Medulla oblongata (tissue), 1 donor: ENCODE data around the gene KCNN3.

Experiments
- DNase-seq: peaks from one replicate; pipeline ENCODE4 v3.0.0-alpha.2; 2015; ENCODE audit errors: extremely low spot score

Gene KCNN3

DNA sequence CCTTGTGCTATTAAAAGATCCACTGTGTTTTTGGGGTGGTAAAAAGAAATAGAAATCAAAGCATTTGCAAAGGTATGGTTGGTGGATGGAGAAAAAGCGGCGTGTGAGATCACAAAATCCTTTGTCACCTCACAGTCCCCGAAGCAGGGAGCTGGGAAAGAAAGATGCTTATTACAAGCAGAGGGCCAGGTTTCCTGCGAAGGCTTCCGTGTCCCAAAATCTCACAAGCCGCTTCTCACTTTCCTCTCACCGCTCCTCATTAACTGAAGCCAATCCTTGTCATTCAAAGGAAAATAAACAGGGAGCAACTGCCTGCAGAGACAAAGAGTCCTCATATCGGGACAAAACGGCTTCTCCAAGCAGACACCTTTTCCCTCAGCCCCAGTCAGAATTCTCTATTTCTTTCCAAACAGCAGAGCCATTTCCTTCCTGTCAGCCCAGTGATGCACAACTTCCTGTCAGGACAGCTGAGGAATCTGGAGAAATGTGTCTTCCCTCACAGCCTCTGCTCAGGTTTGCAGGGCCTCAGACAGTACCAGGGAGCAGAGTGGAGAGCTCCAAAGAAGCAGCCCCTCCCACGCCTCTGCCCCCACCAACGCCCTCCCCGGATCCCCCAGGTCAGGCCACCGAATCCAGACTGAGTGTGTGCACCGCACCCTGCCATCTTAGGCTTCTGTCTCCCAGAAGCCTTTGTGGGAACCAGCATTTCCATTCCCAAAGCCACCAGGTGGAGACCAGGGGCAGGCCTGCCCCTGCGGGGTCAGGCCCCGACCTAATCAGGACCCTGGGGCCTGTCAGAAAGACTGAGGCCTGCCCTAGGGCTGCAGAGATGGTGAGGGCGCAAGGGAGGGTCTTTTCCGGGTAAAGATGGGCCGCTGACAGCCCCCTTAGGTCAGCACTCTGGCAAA lies 29.6 kb downstream of the KCNN3 start:
- no peak for DNase-seq

DNA sequence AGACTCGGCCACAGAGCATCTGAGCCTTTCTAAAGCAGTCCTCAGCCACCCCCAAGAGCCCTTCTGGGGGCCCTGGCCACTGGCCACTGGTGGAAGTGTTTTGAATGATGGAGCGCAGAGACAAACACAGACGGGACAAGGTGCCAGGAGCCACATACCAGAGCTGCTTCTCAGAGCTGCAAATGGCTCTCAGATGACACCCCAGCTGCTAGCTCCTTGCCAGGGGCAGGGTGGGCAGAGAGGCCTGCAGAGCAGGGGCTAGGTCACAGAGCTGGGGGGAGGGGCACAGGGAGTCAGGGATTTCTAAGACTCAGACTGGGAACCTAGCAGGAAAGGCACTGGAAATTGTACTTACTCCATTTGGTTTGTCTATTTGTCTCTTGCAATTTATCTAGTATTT lies 30.4 kb downstream of the KCNN3 start:
- no peak for DNase-seq

DNA sequence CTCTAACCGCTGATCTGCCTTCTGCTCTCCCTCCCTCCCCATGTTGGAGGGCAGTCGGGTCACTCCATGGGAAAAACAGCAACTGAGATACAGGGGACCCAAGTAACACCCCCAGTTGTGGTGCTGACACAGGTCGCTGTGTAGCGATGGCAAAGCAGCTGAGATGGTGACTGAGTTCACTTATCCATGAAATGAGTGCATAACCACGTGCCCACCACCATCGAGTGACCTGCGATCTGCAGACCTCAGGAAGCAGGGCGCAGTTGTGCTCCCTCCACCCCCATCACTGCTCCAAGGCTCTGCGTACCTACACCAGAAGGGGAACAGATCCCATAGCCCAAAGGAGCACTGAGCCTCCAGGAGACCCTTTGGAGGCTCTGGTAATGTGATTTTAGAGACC lies 31.1 kb downstream of the KCNN3 start:
- DNase-seq, result no peak

DNA sequence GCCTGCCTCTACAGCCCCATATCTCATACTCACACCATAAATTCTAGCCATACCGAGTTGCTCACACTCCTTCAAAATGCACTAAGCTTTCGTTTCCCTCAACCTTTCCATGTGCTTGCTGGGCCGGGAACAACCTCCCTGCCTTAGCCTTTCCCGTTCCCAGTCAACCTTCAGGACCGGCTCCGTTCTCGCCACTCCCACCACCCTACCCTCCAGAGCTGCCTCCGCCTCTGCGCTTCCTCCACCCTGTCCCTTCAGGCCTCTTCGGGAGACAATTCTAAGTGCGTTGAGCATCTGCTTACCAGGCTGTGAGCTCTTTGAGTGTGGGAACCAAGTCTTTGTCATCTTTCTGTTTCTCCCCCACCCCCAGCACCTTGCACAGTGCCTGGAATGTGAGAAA lies 31.6 kb downstream of the KCNN3 start:
- DNase-seq, result no peak

DNA sequence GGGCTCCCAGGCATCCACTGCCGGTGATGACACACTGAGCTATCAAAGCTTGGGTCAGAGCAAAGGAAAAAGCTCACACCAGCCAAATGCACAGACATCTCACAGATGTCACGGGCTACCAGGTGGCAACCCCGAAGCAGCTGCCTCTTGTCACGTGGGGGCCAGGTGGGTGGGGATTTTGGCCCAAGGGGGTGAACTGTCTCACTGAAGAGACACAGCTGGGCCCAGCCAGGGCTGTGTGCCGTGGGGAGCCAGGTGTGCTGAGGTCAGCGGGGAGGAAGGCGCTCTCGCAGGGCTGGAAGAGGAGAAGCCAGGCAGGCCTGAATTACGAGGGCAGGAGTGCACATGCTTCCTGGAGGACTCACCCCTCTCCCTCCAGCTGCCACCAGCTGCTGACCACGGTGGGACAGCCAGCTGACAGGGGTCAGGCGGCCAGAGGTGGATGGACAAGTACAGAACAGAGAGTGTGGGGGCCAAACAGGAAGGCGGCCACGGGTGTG lies 32.4 kb downstream of the KCNN3 start:
- DNase-seq, result no peak

DNA sequence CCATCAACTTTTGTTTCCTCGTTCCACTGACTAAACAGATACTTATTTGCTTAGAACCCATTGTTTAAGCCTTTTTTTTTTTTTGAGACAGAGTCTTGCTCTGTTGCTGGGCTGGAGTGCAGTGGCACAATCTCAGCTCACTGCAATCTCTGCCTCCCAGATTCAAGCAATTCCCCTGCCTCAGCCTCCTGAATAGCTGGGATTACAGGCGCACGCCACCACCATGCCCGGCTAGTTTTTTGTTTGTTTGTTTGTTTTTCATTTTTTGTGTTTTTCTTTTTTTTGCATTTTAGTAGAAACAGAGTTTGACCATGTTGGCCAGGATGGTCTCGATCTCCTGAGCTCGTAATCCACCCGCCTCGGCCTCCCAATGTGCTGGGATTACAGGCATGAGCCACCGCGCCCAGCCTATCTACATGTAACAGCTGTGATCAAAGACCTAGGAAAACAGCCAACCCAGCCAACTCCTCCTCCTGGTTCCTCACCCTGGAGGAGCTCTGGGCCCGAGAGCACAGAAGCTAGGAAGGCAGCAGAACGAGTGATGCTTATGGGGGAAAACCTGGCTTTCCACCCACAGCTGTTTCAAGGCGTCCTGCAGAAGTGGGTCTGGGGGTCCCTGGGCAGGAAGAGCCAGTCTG lies 32.9 kb downstream of the KCNN3 start:
- DNase-seq, result no peak

DNA sequence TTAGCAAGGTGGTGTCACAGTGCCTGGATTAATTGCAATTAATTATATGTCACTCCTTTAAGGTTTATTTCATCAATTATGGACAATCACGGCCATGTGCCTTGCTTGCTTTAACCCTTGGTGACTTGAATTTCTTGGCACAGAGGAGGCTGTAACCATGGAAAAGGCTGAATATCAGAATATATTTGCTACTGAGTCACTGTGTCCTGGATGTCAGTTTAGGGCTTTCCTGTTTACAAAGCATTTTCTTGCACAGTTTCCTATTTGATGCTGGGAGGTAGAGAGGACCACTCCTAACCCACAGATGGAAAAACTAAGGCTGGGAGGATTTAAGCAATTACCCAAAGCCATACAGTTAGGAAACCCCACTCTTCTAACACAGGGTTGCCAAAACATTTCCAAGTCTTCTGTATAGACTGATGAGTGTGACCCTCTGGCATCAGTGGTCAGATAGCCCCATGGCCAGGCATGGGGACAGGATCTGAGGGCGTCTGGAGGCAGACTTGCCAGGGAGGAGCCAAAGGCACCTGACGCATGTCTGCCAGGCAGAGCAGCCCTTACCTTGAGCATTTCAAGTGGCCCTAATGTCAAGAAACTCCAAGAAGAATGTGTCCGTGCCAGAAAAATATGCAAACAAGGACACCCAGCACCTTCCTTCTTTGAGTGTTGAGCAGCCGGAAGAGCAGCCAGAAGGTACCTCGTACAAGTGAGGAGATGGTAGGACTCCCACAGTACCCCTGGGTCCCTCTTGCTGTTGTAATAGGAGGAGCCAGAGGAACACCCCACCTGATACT lies 34.4 kb downstream of the KCNN3 start:
- DNase-seq, result no peak

DNA sequence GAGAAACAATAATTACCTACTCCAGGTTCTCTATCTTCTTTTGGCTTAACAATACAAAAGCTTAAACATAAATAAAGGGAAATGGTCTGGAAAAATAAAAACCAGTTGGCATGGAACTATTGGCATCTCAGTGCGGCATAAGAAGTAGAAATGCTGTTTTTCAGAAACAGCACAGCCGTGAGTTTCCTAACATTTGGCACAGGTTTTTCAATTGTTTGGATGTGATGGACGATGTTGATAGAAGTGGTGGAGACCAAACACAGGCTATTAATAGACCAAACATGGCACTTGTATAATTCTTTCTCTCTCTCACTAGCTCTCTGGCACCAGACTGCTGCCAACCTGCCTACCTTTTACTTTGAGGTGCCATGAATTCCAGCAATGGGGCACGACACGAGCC lies 36.2 kb downstream of the KCNN3 start:
- DNase-seq, result no peak

DNA sequence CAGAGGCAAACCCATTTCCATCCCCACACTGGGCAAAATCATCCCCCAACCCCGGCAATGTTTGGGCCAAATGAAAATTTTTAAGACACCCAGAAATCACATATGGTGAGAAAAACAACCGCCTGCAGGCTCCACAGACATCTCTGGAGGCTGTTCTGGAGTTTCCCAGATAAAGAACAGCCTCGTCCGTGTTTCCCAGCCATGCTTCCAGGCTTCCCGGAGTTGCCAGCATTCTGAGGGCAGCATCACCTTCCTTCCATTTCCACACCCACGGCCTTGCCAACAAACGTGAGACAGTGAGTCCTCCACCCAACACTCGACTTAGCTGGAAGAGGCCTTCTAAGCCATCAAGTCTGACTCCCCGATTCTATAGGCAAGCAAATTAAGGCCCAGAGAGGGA lies 36.9 kb downstream of the KCNN3 start:
- DNase-seq, result no peak

DNA sequence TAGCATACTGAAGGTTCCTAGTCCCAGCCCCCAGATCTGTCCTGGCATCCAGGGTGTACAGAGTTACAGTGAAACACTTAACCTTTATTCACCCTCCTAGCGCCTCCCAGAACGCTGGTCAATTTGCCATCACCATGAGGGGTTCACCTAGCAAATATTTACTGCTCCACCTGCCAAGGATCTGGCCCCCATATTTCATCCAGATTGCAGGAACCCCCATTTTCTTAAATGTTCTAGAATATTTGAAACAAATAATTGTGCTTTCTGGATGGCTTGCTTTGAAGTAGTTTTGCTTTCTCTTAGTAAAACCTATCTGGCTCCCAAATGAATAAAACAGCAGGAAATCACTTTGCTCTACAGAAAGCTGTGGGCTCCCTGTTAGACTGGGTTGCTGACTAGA lies 37.7 kb downstream of the KCNN3 start:
- no peak for DNase-seq

DNA sequence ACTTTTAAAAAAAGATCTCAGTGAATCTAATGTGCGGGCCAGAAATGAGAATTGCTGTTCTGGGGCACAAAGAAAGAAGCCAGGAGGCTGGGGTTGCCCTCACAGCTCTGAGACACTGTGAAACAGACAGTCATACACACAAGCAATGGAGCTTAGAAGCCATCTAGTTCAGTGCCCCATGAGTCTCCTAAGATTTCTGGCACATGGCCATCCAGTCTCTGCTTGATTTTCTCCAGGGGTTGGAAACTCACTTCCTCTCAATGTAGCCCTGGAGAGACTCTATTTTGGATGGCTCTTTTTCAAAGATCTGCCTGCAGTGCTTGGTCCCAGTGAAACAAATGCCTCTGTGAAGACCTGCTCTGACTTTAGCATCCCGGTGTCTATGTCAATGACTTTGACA lies 38.6 kb downstream of the KCNN3 start:
- peak; percentile 33 for DNase-seq

DNA sequence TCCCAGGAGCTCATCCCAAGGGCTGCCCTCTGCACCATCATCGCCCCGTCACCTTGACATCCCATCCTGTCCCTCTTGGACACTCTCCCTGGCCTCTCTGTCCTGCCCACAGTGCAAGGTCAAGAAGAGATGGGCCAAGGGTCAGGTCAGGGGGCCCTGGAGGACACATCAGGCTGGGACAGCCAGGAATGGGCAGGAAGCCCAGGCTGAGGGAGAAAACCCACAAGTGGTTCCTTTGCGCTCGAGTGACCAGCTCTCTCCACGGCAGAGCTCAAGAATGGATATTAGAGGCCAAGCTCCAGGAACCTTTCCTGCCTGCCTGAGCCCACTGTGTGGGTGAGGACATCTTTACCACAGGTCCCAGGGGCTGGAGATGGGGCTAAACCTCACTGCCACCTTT lies 41.0 kb downstream of the KCNN3 start:
- no peak for DNase-seq

DNA sequence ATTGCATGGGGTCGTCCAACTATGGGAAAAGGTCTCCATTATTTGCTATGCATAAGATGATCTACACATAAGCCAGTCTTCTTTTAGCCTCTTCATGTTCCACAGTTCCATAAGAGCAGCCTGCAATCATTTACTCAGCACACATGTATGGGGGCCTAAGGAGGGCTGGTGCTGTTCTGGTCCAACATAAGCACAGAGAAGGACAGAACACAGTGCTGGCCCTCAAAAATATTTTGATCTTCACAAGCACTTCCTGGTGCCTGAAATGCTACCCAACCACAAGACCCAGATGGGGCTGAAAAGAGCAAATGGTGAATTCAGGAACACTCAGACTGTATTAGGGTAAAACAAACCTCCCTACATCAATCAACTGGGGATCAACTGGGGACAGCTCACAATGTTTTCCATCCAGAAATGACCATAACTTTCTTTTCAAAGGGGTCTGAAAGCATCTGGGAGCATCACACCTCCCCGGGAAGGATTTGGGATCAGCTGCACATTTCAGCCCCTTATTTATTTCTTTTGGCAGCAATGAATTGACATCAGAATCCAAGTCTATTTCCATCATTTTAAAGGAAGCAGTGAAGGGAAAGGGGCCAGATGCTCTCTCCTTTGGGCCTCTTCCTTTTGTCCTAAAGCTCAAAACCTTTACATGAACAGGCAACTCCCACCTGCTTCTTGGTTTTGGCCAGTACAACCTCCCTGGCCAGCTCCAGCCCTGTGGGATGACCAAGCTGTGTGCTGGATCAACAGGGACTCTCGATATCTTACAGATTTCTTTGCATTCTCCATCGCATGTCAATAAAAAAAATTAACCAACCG lies 45.7 kb downstream of the KCNN3 start:
- DNase-seq, result no peak

DNA sequence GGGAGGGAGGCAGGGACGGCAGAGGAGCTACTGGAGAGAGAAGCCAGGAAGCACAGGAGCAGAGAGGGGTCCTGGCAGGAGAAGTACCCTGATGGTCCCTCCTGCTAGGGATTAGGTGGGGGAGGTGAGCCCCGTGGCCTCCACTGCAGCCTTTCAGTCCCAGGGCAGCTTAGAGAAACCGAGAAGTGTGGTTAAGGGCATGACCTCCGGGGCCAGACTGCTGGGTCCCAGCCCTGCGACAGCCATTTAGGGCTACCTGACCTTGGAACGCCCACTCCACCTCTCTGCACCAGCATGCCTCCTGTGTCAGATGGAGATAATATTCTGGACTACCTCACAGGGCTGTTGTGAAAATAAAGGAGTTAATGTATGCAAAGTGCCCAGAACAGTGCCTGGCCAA lies 47.4 kb downstream of the KCNN3 start:
- no peak for DNase-seq

DNA sequence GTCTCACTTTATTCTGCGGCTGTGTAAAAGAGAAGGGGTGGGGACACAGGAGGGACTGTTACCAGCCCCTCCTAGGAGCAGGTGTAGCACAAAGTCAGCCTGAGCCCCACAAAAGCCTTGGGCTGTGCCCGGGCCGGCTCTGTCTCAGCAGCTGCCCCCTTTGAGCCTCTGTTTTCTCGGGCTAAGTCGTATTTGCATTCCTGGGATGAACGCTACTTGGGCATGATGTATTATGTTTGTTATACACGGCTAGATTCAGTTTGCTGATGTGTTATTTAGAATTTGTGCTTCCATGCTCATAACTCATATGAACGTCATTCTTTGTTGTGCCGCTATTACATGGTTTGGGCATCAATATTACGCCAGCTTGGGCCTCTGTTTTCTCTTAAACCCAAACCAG lies 47.8 kb downstream of the KCNN3 start:
- no peak for DNase-seq

DNA sequence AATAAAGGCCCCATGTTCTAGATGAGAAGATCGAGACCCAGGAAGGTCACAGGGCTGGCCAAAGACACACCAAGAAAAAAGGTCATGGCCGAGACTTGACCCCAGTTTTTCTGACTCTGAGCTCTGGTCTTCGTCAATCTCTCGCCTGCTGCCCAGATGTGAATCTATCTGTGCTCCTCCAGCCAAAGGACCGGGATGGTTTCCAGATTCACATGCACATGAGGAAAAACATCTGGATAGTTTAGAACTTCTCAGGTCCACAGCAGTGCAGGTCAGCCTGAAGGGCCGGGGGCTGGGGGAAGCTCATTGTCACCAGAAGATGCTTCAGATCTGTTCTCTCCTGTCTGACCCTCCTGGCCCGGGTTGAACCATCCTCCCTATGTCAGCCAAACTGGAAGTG lies 49.0 kb downstream of the KCNN3 start:
- no peak for DNase-seq

DNA sequence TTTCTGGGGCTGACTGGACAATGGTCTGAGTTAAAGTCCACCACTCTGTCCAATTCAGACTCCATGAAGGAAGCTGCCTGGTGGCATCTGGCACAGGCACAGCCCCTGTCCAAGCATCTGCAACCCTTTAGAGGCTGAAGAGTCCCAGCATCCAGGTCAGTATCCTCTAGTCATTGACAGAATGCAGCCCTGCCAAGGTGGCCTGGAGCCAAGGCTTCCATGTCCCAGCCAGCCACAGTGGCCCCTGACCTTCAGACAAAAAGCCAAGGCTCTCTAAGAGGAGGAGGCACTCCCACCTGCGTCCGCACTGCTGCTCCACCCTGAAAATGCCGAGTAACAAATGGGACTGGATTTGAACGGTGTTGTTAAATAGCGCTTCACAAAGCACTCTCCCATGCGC lies 49.4 kb downstream of the KCNN3 start:
- no peak for DNase-seq

DNA sequence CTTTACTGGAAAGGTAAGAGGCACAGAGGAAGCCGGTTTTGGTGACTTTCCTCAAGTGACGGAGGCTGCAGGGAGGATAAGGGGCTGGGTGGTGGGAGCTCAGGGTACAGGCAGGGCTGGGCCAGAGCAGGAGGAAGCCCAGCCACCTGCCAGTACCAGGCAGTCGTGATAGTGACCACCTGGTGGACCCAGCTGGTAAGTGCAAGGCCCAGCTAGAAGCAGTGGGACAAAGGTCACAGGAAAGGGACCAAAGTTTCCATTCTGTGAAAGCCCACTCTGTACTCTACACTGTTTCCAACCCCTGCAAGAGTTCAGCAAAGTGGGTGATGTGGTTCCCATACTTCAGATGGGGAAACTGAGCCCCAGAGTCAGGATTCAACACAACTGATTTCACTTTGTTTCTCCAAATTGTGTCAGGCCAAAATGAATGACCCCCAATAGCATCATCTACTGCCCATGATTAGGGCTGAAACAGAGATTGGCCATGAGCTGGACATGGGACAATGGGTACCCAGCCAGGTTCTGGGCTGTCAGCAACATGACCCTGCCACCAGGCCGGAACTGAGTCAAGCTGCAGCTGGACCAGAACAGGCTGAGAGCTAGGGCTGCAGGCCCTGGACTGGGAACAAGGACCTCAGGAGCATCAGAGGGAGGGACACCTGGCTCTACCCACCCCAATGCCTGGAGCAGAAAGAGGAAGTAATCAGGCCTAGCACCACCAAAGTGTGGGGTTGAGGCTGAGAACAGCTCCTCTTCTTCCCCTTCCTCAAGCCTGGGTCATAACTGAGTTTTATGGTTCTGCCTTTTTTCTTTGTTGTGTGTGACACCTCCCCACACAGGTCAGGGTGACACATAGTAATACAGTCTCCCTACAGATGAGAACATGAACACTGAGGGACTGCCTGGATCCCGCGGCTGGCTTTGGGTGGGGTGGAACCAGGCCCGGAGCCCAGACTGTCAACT lies 50.2 kb downstream of the KCNN3 start:
- no peak for DNase-seq

DNA sequence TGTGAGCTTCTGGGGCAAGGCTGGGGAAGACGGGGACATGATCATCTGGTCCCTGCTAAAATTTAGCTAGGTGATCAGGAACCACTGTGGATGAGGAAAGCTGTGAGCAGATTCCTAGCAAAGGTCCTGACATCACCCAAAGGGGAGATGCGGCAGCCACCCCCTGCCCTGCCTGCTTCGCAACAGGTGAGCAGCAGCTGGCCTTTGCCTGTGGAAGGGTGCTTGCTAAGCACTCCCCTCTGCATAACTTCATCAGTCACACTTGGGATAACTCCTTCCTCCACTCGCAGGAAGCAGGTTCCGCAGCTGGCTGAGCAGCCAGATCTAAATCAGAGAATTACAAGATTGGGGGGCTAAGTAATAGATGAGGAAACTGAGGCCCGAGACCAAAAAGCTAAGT lies 51.2 kb downstream of the KCNN3 start:
- no peak for DNase-seq

DNA sequence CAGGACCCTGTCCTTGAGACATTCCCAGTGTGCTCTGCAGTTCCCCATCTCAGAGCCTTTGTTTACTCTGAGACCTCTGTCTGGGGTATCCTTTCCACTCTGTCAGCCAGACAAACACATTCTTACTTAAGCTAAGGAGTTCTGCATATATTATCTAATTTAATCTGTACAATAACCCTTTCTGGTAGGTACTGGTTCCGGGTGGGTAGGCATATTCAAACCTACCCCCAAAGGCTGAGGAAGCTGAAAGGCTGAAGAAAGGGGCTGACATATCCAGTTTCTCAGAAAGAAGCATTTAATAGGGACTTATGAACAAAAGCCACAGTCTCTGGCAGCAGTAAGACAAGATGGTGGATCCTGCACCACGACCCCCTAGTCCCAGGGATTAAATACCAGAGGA lies 53.1 kb downstream of the KCNN3 start:
- no peak for DNase-seq
